ENCODE results near the gene ZBED4.

The ZBED4 gene

DNA sequence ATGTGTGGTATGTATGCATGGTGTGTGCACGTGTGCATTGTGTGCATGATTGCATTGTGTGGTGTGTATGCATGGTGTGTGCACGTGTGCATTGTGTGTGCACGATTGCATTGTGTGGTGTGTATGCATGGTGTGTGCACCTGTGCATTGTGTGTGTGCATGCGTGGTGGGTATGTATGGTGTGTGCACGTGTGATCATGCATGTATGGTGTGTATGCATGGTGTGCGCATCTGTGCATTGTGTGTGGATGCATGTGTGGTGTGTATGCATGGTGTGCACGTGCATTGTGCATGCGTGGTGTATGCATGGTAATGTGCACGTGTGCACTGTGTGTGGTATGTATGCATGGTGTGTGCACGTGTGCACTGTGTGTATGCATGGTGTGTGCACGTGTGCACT lies 47.8 kb downstream of the ZBED4 start:
- no peak overlapping the region for H3K27ac ChIP-seq (ENCODE audit: low read depth, low read length)
- H3K9me3 ChIP-seq (ENCODE audit: insufficient read depth, low read length): no peaks in the 10 kb centered on the region
- H4K20me1 ChIP-seq (ENCODE audit: low read depth, low read length): no peaks in the 10 kb centered on the region
- TF ChIP-seq, protein P1, sequence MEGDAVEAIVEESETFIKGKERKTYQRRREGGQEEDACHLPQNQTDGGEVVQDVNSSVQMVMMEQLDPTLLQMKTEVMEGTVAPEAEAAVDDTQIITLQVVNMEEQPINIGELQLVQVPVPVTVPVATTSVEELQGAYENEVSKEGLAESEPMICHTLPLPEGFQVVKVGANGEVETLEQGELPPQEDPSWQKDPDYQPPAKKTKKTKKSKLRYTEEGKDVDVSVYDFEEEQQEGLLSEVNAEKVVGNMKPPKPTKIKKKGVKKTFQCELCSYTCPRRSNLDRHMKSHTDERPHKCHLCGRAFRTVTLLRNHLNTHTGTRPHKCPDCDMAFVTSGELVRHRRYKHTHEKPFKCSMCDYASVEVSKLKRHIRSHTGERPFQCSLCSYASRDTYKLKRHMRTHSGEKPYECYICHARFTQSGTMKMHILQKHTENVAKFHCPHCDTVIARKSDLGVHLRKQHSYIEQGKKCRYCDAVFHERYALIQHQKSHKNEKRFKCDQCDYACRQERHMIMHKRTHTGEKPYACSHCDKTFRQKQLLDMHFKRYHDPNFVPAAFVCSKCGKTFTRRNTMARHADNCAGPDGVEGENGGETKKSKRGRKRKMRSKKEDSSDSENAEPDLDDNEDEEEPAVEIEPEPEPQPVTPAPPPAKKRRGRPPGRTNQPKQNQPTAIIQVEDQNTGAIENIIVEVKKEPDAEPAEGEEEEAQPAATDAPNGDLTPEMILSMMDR (IDR thresholded peaks at IDR 0.05; ENCODE audit: insufficient read depth, low read length, poor library complexity, severe bottlenecking): no peak
- TF ChIP-seq EZH2phosphoT487 (conservative IDR thresholded peaks at IDR 0.05; ENCODE audit: low read length): no peak
- H3K79me2 ChIP-seq (ENCODE audit: insufficient read depth, low read length): no peaks in the 10 kb centered on the region
- H3K9ac ChIP-seq (ENCODE audit: low read length): no peak overlapping the region
- no peaks in the 10 kb centered on the region for H3F3A ChIP-seq (ENCODE audit: insufficient read depth)
- H3K27me3 ChIP-seq (ENCODE audit: low read length): no peaks in the 10 kb centered on the region
- no peaks in the 10 kb centered on the region for H3K9me2 ChIP-seq (replicated peaks; ENCODE audit: insufficient read depth, low read length)
- no peak overlapping the region for H2AFZ ChIP-seq (ENCODE audit: low read depth, low read length, severe bottlenecking)
- no peak overlapping the region for H3K4me3 ChIP-seq (ENCODE audit: insufficient read depth, low read length, poor library complexity, severe bottlenecking)
- H3K36me3 ChIP-seq (ENCODE audit: low read length): peaks cover 8% of the 10 kb centered on the region; the same call in 1 of the 2 replicates
- H3K4me2 ChIP-seq (ENCODE audit: low read depth, low read length, poor library complexity, severe bottlenecking): no peak overlapping the region

DNA sequence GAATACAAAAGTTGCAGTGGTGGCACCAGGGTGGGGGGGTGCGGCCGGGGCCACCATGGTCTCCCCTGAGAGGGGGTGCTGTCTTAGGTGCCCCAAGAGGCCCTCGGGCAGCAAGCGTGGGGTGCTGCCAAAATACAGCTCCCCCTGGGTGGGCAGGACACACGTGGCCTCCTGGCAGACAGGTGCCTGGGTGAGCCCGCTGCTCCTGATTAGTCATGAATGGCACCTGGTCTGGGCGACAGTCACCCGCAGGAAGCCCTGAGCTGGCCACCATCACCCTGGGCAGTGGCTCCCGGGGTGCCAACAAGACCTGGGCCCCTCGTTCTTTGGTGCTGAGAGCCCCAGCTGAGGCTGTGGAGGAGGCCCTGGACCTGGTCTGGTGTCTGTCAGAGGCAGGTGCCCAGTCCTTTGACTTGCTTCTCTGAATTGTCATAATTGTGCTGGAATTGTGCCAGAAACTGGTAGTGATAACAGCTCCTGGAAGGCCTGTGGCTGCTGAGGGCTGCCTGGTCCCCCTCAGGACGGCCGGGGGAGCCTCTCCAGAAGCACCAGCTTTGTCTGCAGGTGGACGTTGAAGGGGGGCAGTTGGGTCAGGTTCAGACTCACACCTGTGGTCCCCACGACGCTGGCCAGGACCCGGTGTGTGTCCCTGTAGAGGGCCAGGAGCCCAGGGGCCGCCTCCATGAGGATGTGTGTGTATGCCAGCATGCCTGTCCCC lies 49.8 kb downstream of the ZBED4 start:
- Histone ChIP-seq H3K9me3 (ENCODE audit: insufficient read depth, low read length) (no peaks in the 10 kb centered on the region), H4K20me1 (ENCODE audit: low read depth, low read length) (no peaks in the 10 kb centered on the region), H3K79me2 (ENCODE audit: insufficient read depth, low read length) (no peaks in the 10 kb centered on the region), H3F3A (ENCODE audit: insufficient read depth) (no peaks in the 10 kb centered on the region), H3K9ac (ENCODE audit: low read length) (no peak overlapping the region), H3K4me3 (ENCODE audit: insufficient read depth, low read length, poor library complexity, severe bottlenecking) (no peak overlapping the region), H3K4me2 (ENCODE audit: low read depth, low read length, poor library complexity, severe bottlenecking) (no peak overlapping the region), H3K27me3 (ENCODE audit: low read length) (no peaks in the 10 kb centered on the region), H2AFZ (ENCODE audit: low read depth, low read length, severe bottlenecking) (no peak overlapping the region), H3K27ac (ENCODE audit: low read depth, low read length) (no peak overlapping the region), H3K9me2 (replicated peaks; ENCODE audit: insufficient read depth, low read length) (no peaks in the 10 kb centered on the region), H3K36me3 (ENCODE audit: low read length) (peaks cover 8% of the 10 kb centered on the region; the same call in 1 of the 2 replicates)
- TF ChIP-seq, protein P1 (IDR thresholded peaks at IDR 0.05; ENCODE audit: insufficient read depth, low read length, poor library complexity, severe bottlenecking): no peak
- no peak for TF ChIP-seq EZH2phosphoT487 (conservative IDR thresholded peaks at IDR 0.05; ENCODE audit: low read length)

DNA sequence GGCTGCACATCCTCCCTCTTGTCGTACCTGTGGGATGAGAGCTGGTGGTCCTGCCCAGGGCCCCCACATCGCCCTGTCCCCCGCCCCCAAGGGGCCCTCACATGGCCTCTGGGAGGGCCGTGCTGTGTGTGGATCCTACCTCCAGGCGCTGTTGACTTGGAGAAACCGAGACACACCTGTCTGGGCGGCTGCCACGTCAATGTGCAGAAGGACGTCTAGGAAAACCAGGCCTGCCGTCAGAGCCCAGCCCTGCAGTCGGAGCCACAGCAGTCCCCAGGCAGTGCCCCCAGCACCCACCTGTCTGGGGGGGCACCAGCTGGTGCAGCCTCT lies 50.4 kb downstream of the ZBED4 start:
- Histone ChIP-seq H3K36me3 (ENCODE audit: low read length) (peaks cover 8% of the 10 kb centered on the region; the same call in 1 of the 2 replicates), H3K4me3 (ENCODE audit: insufficient read depth, low read length, poor library complexity, severe bottlenecking) (no peak overlapping the region), H3K9me3 (ENCODE audit: insufficient read depth, low read length) (no peaks in the 10 kb centered on the region), H3K27me3 (ENCODE audit: low read length) (no peaks in the 10 kb centered on the region), H3K9ac (ENCODE audit: low read length) (no peak overlapping the region), H3K79me2 (ENCODE audit: insufficient read depth, low read length) (no peaks in the 10 kb centered on the region), H3K27ac (ENCODE audit: low read depth, low read length) (no peak overlapping the region), H3K4me2 (ENCODE audit: low read depth, low read length, poor library complexity, severe bottlenecking) (no peak overlapping the region), H3K9me2 (replicated peaks; ENCODE audit: insufficient read depth, low read length) (no peaks in the 10 kb centered on the region), H3F3A (ENCODE audit: insufficient read depth) (no peaks in the 10 kb centered on the region), H4K20me1 (ENCODE audit: low read depth, low read length) (no peaks in the 10 kb centered on the region), H2AFZ (ENCODE audit: low read depth, low read length, severe bottlenecking) (no peak overlapping the region)
- TF ChIP-seq, protein P1 (IDR thresholded peaks at IDR 0.05; ENCODE audit: insufficient read depth, low read length, poor library complexity, severe bottlenecking): no peak
- no peak for TF ChIP-seq EZH2phosphoT487 (conservative IDR thresholded peaks at IDR 0.05; ENCODE audit: low read length)
